ENCODE measurements around the gene SMIM38. TPM values are rescaled to one million over a fixed set of nuclear protein-coding genes. Genes with fewer than 3 reads are reported as not detected.

The SMIM38 gene
- total RNA-seq, 1 donor from 2014 or later: not detected

DNA sequence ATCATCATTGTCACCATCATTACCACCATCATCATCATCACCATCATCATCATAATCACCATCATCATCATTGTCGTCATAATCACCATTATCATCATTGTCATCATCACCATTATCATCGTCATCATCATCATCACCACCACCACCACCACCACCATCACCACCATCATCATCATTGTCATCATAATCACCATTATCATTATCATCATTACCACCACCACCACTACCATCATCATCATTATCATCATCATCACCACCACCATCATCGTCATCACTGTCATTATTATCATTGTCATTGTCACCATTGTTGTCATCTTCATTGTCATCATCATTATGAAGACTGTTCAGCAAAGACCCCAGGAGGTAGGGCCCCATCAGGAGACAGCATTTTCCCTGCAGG is 33.3 kb downstream of the SMIM38 start:
- H3K9me3 Mint-ChIP-seq (ENCODE audit: unreplicated experiment): peaks cover 2% of the 10 kb centered on the region
- DNase-seq (ENCODE audit: low read depth) (no peak), FAIRE-seq (no peak)
- no peak overlapping the region for H3K27ac Mint-ChIP-seq (ENCODE audit: unreplicated experiment)
- no peaks in the 10 kb centered on the region for H3K27me3 ChIP-seq (ENCODE audit: insufficient read depth, low read length)
- H3K4me1 Mint-ChIP-seq (ENCODE audit: low read depth, unreplicated experiment): peaks cover 8% of the 10 kb centered on the region
- no peak overlapping the region for H3K27ac ChIP-seq (ENCODE audit: low read depth, low read length)
- H3K27me3 Mint-ChIP-seq (ENCODE audit: low read depth, unreplicated experiment): peaks cover 14% of the 10 kb centered on the region
- H3K4me1 ChIP-seq (ENCODE audit: insufficient read depth, low read length): peaks cover 7% of the 10 kb centered on the region
- TF ChIP-seq, protein P1, sequence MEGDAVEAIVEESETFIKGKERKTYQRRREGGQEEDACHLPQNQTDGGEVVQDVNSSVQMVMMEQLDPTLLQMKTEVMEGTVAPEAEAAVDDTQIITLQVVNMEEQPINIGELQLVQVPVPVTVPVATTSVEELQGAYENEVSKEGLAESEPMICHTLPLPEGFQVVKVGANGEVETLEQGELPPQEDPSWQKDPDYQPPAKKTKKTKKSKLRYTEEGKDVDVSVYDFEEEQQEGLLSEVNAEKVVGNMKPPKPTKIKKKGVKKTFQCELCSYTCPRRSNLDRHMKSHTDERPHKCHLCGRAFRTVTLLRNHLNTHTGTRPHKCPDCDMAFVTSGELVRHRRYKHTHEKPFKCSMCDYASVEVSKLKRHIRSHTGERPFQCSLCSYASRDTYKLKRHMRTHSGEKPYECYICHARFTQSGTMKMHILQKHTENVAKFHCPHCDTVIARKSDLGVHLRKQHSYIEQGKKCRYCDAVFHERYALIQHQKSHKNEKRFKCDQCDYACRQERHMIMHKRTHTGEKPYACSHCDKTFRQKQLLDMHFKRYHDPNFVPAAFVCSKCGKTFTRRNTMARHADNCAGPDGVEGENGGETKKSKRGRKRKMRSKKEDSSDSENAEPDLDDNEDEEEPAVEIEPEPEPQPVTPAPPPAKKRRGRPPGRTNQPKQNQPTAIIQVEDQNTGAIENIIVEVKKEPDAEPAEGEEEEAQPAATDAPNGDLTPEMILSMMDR (IDR thresholded peaks at IDR 0.05; ENCODE audit: insufficient read depth, low read depth, low read length): no peak
- TF ChIP-seq EZH2 (IDR thresholded peaks at IDR 0.05; ENCODE audit: insufficient read depth, low read length): no peak
- no peaks in the 10 kb centered on the region for H3K36me3 ChIP-seq (ENCODE audit: insufficient read depth, low read length)
- no peak overlapping the region for H3K4me2 ChIP-seq (ENCODE audit: low read length)
- H3K36me3 Mint-ChIP-seq (ENCODE audit: low read depth, unreplicated experiment): no peaks in the 10 kb centered on the region
- H4K20me1 ChIP-seq (ENCODE audit: insufficient read depth, low read length): no peaks in the 10 kb centered on the region
- H3K4me3 Mint-ChIP-seq (ENCODE audit: unreplicated experiment): no peak overlapping the region
- no peaks in the 10 kb centered on the region for H3K9me3 ChIP-seq (ENCODE audit: insufficient read depth, low read depth, low read length)
- H3K79me2 ChIP-seq (ENCODE audit: insufficient read depth, low read length): no peaks in the 10 kb centered on the region
- no peak overlapping the region for H2AFZ ChIP-seq (ENCODE audit: low read depth, low read length)
- H3K9ac ChIP-seq (ENCODE audit: low read length): no peak overlapping the region
- no peak overlapping the region for H3K4me3 ChIP-seq (ENCODE audit: insufficient read depth, low read depth, low read length)

DNA sequence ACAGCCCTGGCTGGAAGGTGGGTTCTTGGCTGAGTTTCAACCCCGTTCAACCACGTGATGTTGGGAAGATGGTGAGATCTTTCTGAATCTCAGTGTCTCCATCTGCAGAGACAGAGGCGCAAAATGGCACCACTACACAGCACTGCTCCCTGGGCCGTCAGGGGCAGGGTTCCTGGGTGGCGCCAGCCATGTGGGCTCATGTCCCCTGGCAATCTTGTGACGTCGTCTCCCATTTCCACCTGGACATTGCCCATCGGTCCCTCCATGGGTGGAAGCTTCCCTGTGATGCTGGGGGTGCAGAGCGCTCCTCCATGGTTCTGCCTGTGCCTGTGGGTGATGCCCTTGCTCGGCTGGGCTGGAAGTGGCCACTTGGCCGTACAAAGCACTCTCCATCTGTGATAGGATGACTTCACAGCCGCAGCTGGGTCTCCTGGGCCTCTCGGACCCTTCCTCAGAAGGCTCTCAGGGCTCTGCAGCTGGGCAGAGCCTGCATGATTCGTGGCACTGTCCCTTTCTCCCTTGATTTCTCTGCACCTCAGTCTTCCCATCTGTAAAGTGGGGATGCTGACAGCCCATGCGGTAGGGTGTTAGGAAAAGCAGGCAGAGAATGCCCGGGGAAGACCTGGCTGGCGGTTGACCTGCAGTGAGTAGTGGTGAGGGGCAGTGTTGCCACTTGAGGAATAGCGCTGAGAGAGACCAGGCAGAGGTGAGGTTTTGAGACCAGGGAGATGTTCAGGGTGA is 35.2 kb downstream of the SMIM38 start:
- DNase-seq (ENCODE audit: low read depth) (no peak), FAIRE-seq (no peak)
- H3K36me3 Mint-ChIP-seq (ENCODE audit: low read depth, unreplicated experiment): no peaks in the 10 kb centered on the region
- Histone ChIP-seq H3K27ac (ENCODE audit: low read depth, low read length) (no peak overlapping the region), H4K20me1 (ENCODE audit: insufficient read depth, low read length) (no peaks in the 10 kb centered on the region), H3K79me2 (ENCODE audit: insufficient read depth, low read length) (no peaks in the 10 kb centered on the region), H3K4me2 (ENCODE audit: low read length) (no peak overlapping the region), H3K4me3 (ENCODE audit: insufficient read depth, low read depth, low read length) (no peak overlapping the region), H3K4me1 (ENCODE audit: insufficient read depth, low read length) (peaks cover 7% of the 10 kb centered on the region), H3K27me3 (ENCODE audit: insufficient read depth, low read length) (no peaks in the 10 kb centered on the region), H2AFZ (ENCODE audit: low read depth, low read length) (no peak overlapping the region), H3K9ac (ENCODE audit: low read length) (no peak overlapping the region), H3K36me3 (ENCODE audit: insufficient read depth, low read length) (no peaks in the 10 kb centered on the region), H3K9me3 (ENCODE audit: insufficient read depth, low read depth, low read length) (peaks cover 3% of the 10 kb centered on the region)
- H3K9me3 Mint-ChIP-seq (ENCODE audit: unreplicated experiment): peaks cover 2% of the 10 kb centered on the region
- H3K27ac Mint-ChIP-seq (ENCODE audit: unreplicated experiment): no peak overlapping the region
- no peak overlapping the region for H3K4me3 Mint-ChIP-seq (ENCODE audit: unreplicated experiment)
- peaks cover 10% of the 10 kb centered on the region for H3K27me3 Mint-ChIP-seq (ENCODE audit: low read depth, unreplicated experiment)
- TF ChIP-seq EZH2 (IDR thresholded peaks at IDR 0.05; ENCODE audit: insufficient read depth, low read length): no peak
- TF ChIP-seq, protein P1 (IDR thresholded peaks at IDR 0.05; ENCODE audit: insufficient read depth, low read depth, low read length): no peak
- H3K4me1 Mint-ChIP-seq (ENCODE audit: low read depth, unreplicated experiment): peaks cover 8% of the 10 kb centered on the region

DNA sequence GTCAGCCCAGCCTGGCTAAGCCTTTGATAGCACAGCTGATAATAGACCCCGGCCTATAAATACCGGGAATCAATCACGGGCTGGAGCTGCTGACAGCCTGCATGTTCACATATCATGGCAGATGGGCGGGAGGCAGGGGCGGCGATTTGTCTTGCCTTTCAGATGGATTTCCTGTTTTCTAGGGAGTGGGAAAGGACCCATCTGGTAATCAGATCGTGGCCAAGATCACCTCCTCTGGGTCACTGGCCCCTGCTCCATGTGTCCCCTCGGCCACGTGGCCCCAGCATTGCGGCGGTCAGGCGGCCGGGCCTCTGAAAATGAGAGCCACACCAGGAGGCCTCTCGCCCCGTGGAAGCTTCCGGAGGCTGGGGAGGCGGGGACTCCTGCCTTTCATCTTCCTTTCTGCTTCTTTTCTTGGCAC is 36.6 kb downstream of the SMIM38 start:
- H3K36me3 Mint-ChIP-seq (ENCODE audit: low read depth, unreplicated experiment): no peaks in the 10 kb centered on the region
- no peaks in the 10 kb centered on the region for H3K36me3 ChIP-seq (ENCODE audit: insufficient read depth, low read length)
- H3K4me1 ChIP-seq (ENCODE audit: insufficient read depth, low read length): peaks cover 7% of the 10 kb centered on the region
- no peaks in the 10 kb centered on the region for H3K79me2 ChIP-seq (ENCODE audit: insufficient read depth, low read length)
- TF ChIP-seq, protein P1 (IDR thresholded peaks at IDR 0.05; ENCODE audit: insufficient read depth, low read depth, low read length): no peak
- peaks cover 13% of the 10 kb centered on the region for H3K27me3 Mint-ChIP-seq (ENCODE audit: low read depth, unreplicated experiment)
- H3K4me1 Mint-ChIP-seq (ENCODE audit: low read depth, unreplicated experiment): peaks cover 8% of the 10 kb centered on the region
- no peaks in the 10 kb centered on the region for H4K20me1 ChIP-seq (ENCODE audit: insufficient read depth, low read length)
- DNase-seq (ENCODE audit: low read depth) (no peak), FAIRE-seq (no peak)
- no peaks in the 10 kb centered on the region for H3K27me3 ChIP-seq (ENCODE audit: insufficient read depth, low read length)
- H3K9me3 ChIP-seq (ENCODE audit: insufficient read depth, low read depth, low read length): peaks cover 3% of the 10 kb centered on the region
- H3K4me2 ChIP-seq (ENCODE audit: low read length): no peak overlapping the region
- H3K4me3 Mint-ChIP-seq (ENCODE audit: unreplicated experiment): no peak overlapping the region
- no peak overlapping the region for H3K9ac ChIP-seq (ENCODE audit: low read length)
- peaks cover 2% of the 10 kb centered on the region for H3K9me3 Mint-ChIP-seq (ENCODE audit: unreplicated experiment)
- H3K4me3 ChIP-seq (ENCODE audit: insufficient read depth, low read depth, low read length): no peak overlapping the region
- H3K27ac ChIP-seq (ENCODE audit: low read depth, low read length): no peak overlapping the region
- H3K27ac Mint-ChIP-seq (ENCODE audit: unreplicated experiment): no peak overlapping the region
- no peak overlapping the region for H2AFZ ChIP-seq (ENCODE audit: low read depth, low read length)
